Astrocyte (in vitro differentiated cells and primary cell): Measurements from ENCODE around the gene EHD4.

Source experiments
- EZH2 ChIP-seq: IDR thresholded peaks from 2 replicates; pipeline ENCODE4 v1.6.1; 2012; ENCODE audit warnings: mild to moderate bottlenecking, low read length, inconsistent platforms; ENCODE audit not compliant: insufficient read depth
- TF ChIP-seq, protein P1 (sequence below): IDR thresholded peaks from 2 replicates; pipeline ENCODE4 v1.5.1; 2011; ENCODE audit warnings: low read depth, mild to moderate bottlenecking, inconsistent platforms, low read length, moderate library complexity; ENCODE audit not compliant: insufficient read depth

DNA sequence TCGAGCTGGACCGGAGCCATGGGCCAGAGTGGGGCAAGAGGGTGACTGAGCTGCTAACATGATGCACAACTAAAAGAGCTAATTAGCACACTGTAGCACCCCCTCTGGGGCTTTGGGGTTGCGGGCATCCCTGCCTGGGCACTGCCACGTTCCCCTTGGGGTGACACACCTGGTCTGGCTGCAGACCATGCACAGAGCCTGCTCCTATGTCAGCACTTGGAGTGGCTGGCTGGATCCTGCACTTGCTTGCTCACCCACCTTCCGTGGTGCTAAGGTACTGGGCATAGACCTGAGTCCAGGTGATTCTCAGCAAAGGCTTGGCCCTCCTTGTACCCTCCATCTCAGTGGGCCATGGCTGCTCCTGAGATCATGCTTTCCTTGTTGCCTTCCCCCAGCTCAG is 65.7 kb downstream of the EHD4 start:
- TF ChIP-seq, protein P1, sequence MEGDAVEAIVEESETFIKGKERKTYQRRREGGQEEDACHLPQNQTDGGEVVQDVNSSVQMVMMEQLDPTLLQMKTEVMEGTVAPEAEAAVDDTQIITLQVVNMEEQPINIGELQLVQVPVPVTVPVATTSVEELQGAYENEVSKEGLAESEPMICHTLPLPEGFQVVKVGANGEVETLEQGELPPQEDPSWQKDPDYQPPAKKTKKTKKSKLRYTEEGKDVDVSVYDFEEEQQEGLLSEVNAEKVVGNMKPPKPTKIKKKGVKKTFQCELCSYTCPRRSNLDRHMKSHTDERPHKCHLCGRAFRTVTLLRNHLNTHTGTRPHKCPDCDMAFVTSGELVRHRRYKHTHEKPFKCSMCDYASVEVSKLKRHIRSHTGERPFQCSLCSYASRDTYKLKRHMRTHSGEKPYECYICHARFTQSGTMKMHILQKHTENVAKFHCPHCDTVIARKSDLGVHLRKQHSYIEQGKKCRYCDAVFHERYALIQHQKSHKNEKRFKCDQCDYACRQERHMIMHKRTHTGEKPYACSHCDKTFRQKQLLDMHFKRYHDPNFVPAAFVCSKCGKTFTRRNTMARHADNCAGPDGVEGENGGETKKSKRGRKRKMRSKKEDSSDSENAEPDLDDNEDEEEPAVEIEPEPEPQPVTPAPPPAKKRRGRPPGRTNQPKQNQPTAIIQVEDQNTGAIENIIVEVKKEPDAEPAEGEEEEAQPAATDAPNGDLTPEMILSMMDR, result no peak
- no peak for TF ChIP-seq EZH2
